GM12872 (cell line): ENCODE results near the gene LIMA1.

Experiments
- TF ChIP-seq, protein P1 (sequence below): IDR thresholded peaks from 3 replicates; pipeline ENCODE4 v1.5.1; 2011; ENCODE audit warnings: low read depth, mild to moderate bottlenecking, low read length, moderate library complexity; ENCODE audit not compliant: insufficient read depth

LIMA1 gene

DNA sequence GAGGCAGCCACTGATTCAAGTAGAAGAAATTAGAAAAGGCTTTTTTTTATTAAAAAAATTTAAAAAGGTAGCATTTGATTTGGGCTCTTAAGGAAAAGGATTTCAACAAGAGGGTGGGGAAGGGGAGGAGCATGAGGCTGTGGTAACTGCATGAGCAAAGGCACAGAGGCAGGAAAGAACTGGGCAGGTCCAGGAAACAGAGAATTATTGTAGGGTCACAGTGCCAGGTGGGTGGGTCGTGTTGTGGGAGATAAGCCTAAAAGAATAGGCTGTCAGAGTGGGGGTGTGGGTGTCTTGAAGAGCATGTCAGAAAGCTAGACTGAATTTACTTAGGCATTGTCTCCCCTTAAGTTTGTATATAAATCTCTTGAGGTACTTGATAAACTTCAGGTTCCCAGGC is 7.8 kb downstream of the LIMA1 start:
- TF ChIP-seq, protein P1, sequence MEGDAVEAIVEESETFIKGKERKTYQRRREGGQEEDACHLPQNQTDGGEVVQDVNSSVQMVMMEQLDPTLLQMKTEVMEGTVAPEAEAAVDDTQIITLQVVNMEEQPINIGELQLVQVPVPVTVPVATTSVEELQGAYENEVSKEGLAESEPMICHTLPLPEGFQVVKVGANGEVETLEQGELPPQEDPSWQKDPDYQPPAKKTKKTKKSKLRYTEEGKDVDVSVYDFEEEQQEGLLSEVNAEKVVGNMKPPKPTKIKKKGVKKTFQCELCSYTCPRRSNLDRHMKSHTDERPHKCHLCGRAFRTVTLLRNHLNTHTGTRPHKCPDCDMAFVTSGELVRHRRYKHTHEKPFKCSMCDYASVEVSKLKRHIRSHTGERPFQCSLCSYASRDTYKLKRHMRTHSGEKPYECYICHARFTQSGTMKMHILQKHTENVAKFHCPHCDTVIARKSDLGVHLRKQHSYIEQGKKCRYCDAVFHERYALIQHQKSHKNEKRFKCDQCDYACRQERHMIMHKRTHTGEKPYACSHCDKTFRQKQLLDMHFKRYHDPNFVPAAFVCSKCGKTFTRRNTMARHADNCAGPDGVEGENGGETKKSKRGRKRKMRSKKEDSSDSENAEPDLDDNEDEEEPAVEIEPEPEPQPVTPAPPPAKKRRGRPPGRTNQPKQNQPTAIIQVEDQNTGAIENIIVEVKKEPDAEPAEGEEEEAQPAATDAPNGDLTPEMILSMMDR = no peak

DNA sequence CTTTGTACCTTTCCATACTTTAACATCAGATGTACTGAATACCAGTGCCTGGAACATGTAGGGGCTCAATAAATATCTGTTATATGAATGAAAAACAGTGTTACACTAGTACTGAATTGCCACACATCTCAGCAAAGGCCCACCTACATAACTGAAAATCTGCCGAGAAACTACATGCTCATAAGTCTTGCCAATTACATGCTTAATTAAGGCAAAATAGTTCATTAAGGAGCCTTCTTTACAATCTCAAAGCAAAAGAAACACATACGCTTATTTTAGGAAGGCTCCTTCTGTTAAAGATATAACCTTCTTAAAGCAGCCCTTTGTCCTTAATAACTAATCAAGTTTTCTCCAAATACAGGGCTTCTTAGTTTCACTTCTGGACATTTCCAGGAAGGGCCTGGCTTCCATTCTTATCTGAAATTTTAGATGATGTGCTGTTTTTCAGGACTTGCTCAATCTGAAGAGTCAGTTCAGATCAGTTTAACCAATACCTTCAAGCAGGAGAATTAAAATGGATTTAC is 11.5 kb downstream of the LIMA1 start:
- TF ChIP-seq, protein P1 = no peak

DNA sequence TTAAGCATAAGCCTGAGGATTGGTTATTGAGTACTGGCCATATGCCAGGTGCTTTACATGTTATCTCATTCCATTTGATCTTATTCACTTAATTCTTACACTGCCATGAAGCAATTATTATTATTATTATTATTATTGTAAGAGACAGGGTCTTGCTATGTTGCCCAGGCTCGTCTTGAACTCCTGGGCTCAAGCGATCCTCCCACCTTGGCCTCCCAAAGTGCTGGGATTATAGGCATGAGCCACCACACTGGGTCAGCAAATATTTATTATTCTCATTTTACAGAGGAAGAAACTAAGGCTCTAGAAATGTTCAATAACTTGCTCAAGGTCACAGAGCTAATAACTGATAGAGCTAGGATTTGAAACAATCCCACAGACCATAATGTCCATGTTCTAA is 14.8 kb downstream of the LIMA1 start:
- TF ChIP-seq, protein P1 = no peak

DNA sequence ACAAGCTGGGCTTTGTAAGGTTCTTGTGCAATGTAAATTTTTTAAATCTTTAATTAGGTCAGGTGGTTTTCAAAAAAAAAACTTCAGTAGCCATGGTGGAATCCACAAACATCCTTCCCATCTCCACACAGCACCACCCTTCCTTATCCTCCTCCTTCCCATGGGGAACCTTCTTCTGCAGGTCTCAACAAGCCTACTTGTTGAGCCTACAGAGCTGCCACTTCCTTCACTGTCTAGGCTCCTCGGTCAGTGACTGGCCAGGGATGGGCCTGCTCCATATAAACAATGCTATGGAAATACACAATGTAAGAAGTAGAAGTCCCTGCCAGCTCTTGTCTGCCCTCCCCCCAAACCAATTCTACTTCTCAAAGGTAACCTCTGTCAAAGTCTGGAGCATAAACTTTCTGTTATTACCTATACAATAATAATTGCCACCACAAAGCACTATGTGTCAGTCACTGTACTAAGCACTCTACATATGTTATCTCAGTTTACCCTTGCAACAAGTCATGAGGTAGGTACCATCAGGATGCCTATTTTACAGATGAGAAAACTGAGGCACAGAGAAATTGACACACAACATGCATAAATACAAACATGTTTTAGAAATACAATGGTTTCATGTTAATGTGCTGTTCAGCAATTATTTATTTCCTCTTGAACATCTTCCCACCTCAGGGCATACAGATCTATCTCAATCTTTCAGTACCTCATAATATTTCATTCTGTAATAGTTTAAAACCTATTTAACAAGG is 17.4 kb downstream of the LIMA1 start:
- TF ChIP-seq, protein P1 = no peak

DNA sequence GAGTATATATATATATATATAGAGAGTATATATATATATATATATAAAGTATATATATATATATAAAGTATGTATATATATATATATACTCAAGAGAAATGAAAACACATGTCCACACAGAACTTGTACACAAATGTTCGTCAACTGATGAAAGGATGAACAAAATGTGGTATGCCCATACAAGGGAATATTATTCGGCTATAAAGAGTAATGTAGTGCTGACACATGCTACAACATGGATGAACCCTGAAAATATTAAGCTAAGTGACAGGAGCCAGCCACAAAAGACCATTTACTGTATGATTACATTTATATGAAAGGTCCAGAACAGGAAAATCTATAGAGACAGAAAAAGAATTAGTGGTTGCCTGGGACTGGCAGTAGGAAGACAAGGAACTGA is 19.5 kb downstream of the LIMA1 start:
- TF ChIP-seq, protein P1 = no peak

DNA sequence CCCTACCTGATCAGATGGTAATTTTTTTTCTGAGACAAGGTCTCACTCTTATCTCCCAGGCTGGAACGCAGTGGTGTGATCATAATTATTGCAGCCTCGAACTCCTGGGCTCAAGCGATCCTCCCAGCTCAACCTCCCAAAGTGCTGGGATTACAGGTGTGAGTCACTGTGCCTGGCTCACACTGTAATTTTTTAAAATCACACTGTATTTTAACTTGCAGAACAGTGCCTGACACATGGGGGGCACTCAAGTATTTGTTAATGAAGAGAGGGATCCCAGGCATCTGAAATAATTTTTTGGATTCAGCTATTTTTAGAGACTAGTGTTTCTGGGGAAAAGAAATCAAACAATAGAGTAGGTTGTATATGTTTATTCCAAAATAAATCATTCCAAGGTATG is 21.7 kb downstream of the LIMA1 start:
- TF ChIP-seq, protein P1 = 0 out of 3 replicates have a peak, but pooled peaks have one; percentile 4

DNA sequence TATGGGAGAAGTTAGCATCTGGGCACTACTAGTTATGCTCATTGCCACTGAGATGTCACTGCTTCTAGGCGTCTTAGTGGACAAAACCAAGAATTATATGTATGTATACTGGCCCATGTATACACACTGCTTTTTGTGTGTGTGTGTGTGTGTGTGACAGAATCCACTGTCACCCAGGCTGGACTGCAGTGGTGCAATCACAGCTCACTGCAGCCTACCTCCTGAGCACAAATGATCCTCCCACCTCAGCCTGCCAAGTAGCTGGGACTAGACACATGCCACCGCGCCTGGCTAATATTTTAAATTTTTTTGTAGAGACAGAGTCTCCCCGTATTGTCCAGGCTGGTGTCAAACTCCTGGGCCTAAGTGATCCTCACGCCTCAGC is 25.2 kb downstream of the LIMA1 start:
- TF ChIP-seq, protein P1 = no peak
